Occipital lobe (tissue), 2 donors: Measurements from ENCODE around the gene ILF3. TPM values are rescaled to one million over a fixed set of nuclear protein-coding genes. Genes with fewer than 3 reads are reported as not detected.

Source experiments
- DNase-seq: peaks from one replicate; lab custom pipeline; 2025; lab: John Stamatoyannopoulos, UW
- total RNA-seq: library from RNA; depleted of rRNA; stranded (reverse); fragments of >200 nt; gene quantifications from one replicate; pipeline ENCODE4 v1.2.3, GENCODE V29; 2014

ILF3 gene
- total RNA-seq: 148 TPM

DNA sequence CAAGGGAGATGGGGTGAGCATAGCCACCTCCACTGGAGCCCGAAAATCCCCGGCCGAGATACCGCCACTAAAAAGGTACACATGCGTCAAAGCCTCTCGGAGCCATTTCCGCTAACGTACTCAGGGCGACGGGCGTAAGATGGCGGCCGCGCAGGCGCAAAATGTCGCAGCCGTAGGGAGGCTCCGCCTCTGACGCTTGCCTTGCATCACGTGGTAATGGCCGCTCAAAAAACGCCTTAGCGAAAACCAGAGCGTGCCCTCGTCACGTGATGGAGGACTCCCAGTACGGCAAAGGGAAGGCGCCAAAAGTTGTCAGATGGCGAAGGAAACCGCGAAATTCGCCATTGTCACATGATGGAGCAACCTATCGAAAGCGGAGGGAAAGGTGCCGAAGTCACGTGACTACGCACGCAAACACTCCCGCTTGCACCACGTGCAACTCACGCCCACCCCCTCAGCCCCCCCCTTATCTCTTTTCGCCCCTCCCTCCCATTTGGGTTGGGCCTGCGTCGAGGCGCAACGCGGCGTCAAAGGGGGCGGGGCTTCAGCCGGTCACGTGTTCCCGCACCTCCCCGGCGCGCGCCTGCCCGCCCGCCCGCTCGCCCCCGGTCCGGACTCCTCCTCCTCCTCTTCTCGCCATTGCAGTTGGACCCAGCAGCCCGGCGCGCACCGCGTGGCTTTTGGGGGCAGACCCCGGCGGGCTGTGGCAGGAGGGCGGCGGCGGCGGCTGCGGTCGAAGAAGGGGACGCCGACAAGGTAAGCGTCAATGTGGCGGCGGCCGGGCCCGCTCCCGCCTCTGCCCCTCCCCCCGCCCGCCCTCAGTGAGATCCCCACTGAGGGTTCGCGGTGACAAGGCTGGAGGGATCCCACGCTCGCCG is at the start of gene ILF3:
ILF3 (plus strand) TSS at position 615 of the 878 bp plus-strand sequence. CDS start 16,260 bp downstream, outside the sequence.
- DNase-seq: peak; percentile 98

DNA sequence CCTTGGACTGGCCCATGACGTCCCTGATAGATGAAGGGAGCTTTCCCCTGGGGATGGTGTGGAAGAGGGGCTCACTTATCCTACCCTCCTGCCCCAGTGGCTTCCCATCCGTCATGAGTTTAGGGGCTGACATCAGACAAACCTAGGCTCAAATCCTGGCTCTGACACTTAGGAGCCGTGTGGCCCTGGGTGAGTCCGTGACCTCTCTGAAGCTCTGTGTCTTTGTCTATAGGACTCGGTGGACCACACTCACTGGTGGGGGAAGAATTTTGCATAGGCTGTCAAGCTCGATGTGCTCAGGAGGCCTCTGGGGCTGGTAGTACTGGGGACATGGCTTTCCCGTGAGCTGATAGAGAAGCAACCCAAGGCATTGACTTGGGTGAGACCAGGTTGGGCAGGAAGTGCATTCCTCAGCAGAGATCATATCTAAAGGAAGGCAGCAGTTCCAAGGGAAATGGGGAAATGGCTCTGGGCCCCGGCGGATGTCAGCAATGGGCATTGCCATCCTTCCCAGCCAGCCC is 49.6 kb upstream of the ILF3 start:
- DNase-seq: no peak

DNA sequence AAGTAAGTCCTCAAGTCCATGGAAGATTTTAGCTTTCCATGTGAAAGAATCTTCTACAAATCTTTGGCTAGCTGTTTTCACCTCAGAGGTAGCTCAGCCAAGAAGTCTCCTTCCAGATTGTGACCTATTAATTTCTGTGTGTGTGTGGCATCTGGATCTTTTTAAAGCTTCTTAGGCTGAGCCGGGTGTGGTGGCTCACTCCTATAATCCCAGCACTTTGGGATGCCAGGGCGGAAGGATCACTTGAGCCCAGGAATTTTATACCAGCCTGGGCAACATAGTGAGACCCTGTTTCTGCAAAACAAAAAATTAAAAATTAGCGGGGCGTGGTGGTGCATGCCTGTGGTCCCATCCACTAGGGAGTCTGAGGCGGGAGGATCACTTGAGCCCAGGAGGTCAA is 42.2 kb upstream of the ILF3 start:
- no peak for DNase-seq

- no peak for DNase-seq
Observed at GRCh38 chr19:10612499-10613119, 41.5 kb upstream of the ILF3 start.

GRCh38 chr19:10615429-10616023 is 38.6 kb upstream of the ILF3 start:
- DNase-seq: no peak

DNA sequence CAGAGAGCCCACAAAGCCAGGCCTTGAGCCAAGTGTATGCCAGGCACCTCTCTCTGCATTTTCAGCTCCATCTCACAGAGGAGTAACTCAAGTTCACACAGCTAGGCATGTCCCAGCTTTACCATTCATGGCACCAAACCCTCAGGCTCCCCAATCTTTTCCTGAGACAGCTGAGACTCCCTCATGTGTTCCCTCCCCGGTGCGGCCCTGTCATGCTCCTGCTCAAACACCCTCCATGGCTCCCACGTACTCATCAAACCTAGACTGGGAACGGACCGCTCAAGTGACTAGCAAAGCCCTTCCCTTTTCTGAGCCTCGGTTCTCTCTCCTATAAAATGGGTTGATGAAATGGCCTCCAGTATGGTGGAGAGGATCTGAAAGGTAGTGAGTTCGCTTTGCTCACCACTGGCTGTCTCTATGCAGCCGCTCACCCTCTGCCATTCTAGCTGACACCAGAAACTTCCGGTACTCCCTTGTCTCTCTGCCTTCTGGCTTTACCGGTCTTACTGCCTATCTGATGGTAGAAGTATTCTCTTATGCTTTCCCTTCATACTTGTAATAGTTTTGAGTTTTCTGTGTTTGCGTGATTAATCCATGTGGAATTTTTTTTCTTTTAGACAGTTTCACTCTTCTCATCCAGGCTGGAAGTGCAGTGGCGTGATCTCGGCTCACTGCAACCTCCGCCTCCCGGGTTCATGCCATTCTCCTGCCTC is 36.6 kb upstream of the ILF3 start:
- DNase-seq: no peak

DNA sequence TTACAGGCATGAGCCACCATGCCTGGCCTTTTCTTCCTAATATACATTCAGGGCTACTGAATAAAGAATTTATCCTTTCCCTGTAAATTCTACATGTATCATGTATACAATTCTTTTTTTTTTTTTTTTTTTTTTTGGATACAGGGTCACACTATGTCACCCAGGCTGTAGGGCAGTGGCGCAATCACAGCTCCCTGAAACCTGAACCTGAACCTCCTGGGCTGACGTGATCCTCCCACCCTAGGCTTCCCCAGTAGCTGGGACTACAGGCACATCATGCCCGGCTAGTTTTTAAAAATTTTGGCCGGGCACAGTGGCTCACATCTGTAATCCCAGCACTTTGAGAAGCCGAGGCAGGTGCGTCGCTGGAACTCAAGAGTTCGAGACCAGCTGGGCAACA is 35.3 kb upstream of the ILF3 start:
- DNase-seq: no peak

DNA sequence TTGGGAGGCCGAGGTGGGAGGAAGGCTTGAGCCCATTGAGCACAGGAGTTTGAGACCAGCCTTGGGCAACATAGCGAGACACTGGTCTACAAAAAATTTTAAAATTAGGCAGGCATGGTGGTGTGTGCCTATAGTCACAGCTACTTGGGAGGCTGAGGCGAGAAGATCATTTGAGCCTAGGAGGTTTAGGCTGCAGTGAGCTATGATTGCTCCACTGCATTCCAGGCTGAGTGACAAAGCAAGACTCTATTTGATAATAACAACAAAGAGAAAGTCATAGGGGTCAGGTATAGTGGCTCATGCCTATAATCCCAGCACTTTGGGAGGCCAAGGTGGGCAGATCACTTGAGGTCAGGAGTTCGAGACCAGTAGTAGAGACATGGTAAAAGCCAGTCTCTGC is 33.4 kb upstream of the ILF3 start:
- no peak for DNase-seq

DNA sequence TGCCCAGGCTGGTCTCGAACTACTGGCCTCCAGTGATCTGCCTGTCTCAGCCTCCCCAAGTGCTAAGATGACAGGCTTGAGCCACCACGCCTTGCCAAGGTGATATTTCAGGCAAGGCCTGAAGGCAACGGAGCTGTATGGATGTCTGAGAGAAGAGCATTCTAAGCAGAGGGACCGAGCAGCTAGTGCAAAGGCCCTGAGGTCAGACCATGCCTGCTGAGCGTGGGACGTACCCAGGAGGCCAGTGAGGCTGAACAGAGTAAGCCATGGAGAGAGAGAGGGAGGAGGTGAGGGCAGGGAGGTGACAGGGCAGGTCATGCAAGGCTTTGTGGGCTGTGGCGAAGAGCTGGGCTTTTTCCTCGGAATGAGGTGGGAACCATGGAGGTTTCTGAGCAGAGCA is 32.2 kb upstream of the ILF3 start:
- no peak for DNase-seq

GRCh38 chr19:10624585-10624984 is 29.6 kb upstream of the ILF3 start:
- DNase-seq: no peak

DNA sequence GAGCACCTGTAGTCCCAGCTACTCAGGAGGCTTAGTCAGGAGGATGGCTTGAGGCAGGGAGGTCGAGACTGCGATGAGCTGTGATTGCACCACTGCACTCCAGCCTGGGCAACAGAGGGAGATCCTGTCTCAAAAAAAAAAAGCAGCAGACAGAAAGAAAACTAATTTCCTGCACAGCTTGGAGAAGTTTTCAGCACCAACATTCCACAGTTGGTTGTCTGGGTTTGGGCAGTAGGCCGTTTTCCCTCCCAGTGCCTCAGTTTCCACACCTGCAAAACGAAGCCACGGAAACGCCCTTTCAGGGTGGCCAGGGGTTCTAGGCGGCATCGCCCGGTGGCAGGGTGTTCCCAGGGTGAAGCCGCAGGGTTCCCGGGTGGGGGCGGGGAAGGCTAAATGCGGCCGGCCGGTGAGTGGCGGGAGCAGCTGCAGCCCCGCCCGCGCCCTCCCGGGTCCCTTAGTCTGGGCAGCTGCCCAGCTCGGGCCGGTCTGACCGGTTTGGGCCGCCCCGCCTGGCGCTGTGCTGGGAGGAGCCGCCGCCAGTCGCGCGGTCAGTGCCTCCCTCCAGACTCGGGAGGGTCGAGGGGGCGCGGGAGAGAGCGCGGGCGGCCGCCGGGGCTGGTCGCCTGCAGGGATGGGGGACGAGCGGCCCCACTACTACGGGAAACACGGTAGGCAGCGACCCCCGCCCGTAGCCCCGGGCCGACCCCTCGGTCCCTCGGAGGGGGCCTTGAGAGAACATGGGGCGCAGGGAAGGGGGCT is 29.0 kb upstream of the ILF3 start, which contains the start of gene SLC44A2:
SLC44A2 (plus strand) TSS at position 551 of the 759 bp plus-strand sequence; CDS start at position 632, 81 bp downstream.
- peak; percentile 39 for DNase-seq

GRCh38 chr19:10625762-10626138 is 28.4 kb upstream of the ILF3 start:
- no peak for DNase-seq

- no peak for DNase-seq
Observed at GRCh38 chr19:10631874-10632273, 22.3 kb upstream of the ILF3 start.

GRCh38 chr19:10634430-10634829 is 19.7 kb upstream of the ILF3 start:
- no peak for DNase-seq

DNA sequence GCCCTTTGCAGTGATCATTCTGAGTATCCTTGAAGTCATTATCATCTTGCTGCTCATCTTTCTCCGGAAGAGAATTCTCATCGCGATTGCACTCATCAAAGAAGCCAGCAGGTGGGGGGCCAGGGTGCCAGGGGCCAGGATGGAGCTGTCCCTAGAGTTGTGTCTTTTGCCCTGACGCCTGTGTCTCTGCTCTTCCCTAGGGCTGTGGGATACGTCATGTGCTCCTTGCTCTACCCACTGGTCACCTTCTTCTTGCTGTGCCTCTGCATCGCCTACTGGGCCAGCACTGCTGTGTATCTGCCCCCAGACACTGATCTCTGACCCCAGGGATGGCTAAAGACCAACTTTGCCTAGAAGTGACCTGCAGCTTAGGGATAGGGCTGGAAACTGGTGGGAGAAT is 19.2 kb upstream of the ILF3 start:
- no peak for DNase-seq

DNA sequence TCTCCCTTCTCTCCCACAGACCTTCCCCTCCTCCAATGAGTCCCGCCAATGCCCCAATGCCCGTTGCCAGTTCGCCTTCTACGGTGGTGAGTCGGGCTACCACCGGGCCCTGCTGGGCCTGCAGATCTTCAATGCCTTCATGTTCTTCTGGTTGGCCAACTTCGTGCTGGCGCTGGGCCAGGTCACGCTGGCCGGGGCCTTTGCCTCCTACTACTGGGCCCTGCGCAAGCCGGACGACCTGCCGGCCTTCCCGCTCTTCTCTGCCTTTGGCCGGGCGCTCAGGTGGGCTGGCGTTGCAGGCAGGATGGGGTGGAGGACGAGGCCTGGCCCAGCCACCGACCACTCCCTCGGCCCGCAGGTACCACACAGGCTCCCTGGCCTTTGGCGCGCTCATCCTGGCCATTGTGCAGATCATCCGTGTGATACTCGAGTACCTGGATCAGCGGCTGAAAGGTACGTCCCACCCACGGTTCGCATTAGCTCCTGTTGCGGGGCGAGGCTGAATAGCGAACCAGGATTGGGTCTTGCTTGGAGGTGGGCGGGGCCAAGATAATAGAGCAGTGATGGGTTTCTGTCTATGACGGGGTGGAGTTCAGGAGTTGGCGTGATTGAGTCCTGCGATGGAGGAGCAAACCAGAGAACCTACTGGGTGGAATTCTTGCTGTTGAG is 17.7 kb upstream of the ILF3 start:
- no peak for DNase-seq

DNA sequence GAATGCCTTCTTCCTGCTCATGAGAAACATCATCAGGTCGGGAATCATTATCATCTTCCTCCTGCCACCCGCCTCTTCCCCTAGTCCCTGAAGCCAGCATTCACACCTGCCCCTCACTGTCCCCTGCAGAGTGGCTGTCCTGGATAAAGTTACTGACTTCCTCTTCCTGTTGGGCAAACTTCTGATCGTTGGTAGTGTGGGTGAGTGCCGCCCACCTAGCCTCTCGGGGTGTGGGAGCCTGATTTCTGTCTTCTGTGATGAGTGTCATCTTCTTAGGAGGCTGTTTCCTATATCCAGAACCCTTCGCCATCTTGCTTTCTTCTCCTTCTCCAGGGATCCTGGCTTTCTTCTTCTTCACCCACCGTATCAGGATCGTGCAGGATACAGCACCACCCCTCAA is 16.3 kb upstream of the ILF3 start:
- no peak for DNase-seq

GRCh38 chr19:10639836-10640235 is 14.3 kb upstream of the ILF3 start:
- no peak for DNase-seq

DNA sequence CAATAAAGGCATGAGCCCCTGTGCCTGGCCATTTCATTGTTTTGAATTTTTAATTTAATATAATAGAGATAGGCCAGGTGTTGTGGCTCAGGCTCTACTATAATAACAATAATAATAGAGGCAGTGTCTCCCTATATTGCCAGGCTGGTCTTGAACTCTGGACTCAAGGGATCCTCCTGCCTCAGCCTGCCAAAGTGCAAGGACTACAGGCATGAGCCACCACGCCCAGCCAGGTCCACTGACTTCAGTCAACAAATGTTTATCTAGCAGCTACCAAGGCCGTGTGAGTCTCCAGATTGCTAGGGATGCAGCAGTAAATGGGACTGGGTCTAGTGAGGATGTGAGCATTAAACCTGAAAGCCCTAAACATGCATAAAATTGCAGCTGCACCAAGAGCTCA is 13.8 kb upstream of the ILF3 start:
- no peak for DNase-seq

GRCh38 chr19:10641248-10641647 is 12.9 kb upstream of the ILF3 start:
- no peak for DNase-seq
